Smooth muscle cell of the brain vasculature (primary cell): ENCODE measurements around the gene LRRC14B.

Source experiments
- DNase-seq: peaks from one replicate; pipeline ENCODE4 v3.0.0-alpha.2; 2012; ENCODE audit warnings: low read depth, low spot score

LRRC14B gene

GRCh38 chr5:191036-191948 lies at the start of gene LRRC14B:
Gene LRRC14B (plus strand): TSS chr5:191495. CDS start chr5:191539, 44 bp downstream.
- DNase-seq = no peak

DNA sequence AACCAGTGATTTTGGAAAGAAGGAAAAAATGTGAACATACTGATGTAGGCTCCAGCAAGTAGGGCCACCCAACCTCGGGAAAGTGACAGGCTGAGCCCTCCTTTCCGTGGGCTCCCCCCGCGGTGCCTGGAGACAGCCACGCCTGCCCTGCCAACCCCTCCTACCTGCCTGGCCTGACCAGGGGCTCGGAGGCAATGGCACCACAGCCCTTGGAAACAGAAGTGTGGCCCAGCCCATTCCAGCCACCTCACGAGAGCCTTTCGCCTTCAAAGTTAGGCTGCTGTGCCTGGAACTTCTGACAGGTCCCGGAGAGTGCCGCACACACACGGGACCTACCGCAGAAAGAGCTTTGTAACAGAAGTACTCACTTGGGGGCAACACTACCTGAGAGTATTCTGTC lies 49.5 kb upstream of the LRRC14B start:
- no peak for DNase-seq

DNA sequence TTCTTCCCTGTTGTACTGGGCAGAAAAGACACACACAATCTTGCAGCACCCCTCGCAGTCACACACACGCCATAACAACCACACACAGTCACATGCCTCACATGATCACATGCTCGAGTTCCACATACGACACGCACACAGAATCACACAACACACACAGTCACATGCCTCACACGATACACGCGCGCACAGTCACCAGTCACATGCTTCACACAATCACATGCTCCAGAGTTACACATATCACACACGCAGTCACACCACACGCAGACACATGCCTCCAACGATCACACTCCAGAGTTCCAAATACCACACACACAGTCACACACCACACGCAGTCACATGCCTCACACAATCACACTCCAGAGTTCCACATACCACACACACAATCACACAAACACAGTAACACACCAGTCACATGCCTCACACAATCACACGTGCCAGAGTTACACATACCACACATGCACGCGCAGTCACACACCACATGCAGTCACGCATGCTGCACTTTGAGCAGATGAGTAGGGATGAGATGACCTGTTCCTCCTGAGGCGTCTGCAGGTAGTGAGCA lies 49.0 kb upstream of the LRRC14B start:
- DNase-seq = no peak

- DNase-seq = no peak
Measured at GRCh38 chr5:143041-143440, 48.3 kb upstream of the LRRC14B start.

GRCh38 chr5:144941-145340 lies 46.4 kb upstream of the LRRC14B start:
- no peak for DNase-seq

DNA sequence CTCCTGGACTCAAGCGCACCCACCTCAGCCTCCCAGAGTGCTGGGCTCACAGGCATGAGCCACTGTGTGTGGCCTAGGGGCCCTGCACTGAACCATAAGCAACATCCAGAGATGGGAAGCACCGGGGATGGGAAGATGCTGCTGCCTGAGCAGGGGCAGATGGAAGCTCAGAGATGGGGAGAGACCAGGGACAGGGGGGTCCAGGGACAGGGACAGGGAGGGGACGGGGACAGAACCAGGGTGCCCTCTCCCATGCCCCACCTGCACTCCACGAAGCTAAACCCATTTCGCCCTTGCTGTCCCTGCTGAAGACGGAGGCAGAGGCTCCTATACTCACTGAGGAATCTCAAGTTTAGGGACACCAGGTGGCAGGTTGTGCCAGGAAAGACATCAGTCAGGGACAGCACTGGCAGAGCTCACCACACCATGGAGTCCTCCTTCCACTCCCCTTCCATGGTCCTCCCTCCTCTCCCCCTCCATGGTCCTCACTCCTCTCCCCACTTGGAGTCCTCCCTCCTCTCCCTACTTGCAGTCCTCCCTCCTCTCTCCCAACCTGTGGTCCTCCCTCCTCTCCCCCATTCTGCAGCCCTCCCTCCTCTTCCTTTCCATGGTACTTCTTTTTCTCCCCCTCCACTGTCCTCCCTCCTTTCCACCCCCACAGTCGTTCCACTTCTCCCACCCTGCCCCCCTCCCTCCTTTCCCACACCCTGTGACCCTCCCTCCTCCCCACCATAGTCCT lies 45.5 kb upstream of the LRRC14B start:
- no peak for DNase-seq

DNA sequence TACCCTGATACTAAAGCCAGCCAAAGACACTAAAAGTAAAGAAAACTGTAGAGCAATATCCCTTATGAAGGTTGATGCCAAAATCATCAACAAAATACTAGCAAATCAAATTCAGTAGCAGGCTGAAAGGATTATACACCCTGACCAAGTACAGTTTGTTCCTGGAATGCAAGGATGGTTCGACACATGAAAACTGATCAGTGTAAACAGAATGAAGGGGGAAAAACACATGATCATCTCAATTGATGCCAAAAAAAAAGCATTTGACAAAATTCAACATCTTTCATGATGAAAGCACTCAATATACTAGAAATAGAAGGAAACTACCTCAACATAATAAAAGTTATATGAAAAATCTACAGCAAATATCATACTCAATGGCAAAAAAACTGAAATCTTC lies 43.5 kb upstream of the LRRC14B start:
- DNase-seq = no peak

GRCh38 chr5:149745-150485 lies 41.4 kb upstream of the LRRC14B start:
- DNase-seq = no peak

GRCh38 chr5:150746-151145 lies 40.5 kb upstream of the LRRC14B start:
- no peak for DNase-seq

DNA sequence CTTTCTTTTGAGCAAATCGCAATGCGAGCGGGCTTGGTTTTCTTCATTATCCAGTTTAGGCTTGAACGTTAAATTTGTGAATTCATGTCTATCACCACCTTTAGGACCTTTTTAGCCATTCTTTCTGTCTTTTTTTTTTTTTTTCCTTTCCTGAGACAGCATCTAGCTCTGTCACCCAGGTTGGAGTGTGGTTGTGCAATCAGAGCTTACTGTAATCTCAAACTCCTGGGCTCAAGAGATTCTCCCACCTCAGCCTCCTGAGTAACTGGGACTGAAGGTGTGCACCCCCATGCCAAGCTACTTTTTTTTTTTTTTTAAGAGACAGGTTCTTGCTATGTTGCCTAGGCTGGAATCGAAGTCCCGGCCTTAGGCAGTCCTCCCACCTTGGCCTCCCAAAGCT lies 39.2 kb upstream of the LRRC14B start:
- no peak for DNase-seq

- DNase-seq = no peak
Measured at GRCh38 chr5:153256-153655, 38.0 kb upstream of the LRRC14B start.

GRCh38 chr5:154236-154635 lies 37.1 kb upstream of the LRRC14B start:
- no peak for DNase-seq

DNA sequence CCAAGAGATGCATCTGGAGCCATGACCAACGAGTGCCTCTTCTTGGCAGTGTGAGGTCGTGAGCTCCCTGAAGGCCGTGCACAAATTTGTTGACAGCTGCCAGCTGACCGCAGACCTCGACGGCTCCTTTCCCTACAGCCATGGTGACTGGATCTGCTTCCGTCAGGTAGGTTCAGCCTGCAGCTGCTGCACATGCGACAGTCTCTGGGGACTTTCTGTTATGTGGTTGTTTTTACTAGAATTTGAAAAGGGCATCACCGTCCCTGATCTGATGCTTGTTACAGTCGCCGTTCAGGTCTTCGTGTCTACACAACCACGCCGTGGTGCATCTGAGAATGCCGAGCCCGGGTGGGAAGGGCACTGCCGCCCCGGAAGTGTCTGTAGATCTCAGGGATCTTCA lies 36.5 kb upstream of the LRRC14B start:
- no peak for DNase-seq

DNA sequence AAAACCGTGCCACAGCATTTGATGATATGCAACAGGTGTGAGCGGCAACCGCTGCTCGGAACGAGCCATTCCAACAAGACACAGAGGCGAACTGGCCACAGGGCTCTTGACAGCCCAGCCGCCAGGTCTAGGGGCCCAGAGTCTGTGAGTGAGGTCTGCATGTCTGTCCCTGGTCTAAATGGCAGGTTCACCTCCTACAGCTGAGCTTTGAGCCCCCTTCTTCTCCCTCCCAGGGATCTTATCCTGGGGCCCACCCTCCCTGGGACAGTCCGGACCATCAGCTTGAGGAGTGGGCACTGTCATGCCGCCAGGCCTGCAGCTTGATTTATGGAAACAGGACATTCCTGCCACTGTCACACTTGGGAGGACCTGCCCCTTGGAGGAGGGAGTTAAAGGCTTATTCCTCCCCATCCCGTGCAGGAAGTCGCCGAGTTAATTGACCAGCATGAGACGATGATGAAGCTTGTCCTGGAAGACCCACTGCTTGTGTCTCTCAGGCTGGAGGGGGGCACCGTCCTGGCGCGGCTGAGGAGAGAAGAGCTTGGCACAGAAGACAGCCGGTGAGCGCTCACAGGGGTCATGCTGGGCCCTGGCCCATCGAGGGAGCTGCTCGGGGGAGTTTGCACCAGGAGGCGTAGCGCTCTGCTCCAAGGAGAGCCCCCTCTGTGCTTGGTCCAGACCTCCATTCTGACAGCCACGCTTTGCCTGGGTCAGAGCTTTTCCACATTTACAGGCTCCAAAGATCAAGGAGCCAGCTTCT lies 35.5 kb upstream of the LRRC14B start:
- DNase-seq = no peak

DNA sequence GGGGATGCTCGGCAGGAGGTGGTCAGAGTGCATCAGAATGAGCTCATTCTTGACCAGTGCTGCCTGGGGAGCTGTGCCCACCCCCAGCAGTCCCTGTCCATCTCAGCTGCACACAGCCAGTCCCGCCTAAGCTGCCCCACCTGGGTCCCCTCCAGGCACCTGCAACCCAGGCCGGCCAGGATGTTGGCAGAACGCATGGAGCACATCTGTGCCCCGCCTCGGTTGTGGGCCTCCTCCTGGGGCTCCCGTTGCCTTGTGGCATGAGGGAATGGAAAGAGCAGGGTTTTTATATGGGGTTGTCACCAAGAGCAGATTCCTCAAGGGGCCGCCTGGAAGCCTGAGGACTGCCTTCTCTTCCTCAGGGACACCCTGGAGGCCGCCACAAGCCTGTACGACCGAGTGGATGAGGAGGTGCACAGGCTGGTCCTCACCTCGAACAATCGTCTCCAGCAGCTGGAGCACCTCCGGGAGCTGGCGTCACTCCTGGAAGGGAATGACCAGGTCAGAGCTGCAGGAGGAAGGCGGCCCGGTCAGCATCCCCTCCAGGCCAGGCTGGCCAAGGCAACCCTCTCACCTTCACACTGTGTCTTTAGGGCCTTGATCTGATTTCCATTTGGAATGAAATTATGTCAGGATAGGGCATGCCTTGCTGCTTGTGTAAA lies 34.8 kb upstream of the LRRC14B start:
- no peak for DNase-seq

GRCh38 chr5:157126-157715 lies 34.1 kb upstream of the LRRC14B start:
- no peak for DNase-seq

GRCh38 chr5:157801-158200 lies 33.5 kb upstream of the LRRC14B start:
- no peak for DNase-seq

DNA sequence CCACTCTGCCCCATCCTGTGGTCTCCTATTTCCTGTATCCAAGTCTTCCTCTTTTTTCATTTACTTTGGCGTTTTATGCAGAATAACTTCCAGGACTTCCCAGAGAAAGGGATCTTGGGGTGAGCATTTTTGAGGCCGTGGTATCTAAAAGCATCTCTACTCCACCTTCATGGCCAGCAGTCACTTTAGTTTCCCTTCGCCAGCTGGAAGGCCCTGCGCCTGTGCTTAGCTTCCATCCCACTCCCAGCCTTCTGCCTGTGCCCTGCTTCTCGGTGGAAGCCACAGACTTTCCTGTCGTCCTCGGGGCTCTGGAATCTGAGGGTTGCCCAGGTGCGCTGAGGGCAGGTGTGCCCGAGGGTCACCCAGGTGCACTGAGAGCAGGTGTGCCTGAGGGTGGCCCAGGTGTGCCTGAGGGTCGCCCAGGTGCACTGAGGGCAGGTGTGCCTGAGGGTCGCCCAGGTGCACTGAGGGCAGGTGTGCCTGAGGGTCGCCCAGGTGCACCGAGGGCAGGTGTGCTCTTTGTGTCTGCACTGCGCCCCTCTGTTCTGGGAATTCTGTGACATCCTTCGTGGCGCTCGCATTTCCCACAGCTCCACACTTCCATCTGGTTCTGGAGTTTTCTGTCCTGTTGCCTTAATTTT lies 32.4 kb upstream of the LRRC14B start:
- DNase-seq = no peak

DNA sequence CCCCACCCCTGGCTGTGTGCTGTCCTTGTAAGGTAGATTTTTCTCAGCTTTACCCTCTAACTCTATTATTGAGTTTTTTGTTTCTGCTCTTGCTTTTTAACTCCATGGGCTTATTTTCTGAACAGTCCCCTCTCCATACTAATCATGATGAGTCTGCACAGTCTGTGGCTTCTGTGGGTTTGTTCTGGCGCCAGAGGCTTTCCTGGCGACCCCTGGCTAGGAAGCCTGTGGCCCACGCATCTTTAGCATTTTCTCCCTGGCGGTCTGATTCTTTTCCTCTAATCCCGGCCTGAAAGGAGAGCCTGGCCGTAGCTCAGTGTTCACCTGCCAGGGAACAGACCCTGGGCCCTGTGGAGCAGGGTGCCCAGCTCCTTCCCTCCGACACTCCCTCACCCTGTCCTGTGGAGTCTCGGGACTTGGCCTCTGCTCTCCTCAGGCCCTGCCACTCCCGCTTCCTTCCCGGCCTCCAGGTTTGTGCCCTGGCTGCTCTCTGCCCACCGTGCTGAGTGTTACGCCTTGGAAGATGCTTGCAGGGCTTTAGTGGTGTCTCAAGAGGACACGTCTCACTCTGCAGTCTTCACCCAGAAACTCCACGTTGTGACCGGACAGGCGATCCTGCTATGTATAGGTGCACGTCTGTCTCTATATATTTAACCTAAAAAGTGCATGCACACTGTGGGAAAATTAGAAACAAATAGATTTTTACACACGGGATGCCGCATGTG lies 31.7 kb upstream of the LRRC14B start:
- DNase-seq = no peak
